Posterior cingulate gyrus (tissue), 11 donors: Measurements from ENCODE around the gene CALCOCO1.
"Not testable (repeated sequence)": the region's sequence is repeated elsewhere in the genome, so short reads cannot be mapped to it uniquely, and the experiment has no call there.

Experiments
- DNase-seq, 10 donors: peaks; one replicate each; pipeline versions ENCODE4 v3.0.0 to v3.0.0-alpha.2; 2020 to 2021; ENCODE audit warnings: mixed read lengths in 3 of 10
- intact Hi-C: fragments of 100-400 bp; cut with DNase I; formaldehyde crosslinking; loops from one replicate; pipeline ENCODE4 v1.15.1; 2023

Gene CALCOCO1

GRCh38 chr12:53737093-53737808 lies 10.0 kb upstream of the CALCOCO1 start:
- intact Hi-C loops, result no loop called here
- DNase-seq, result no peak

GRCh38 chr12:53736592-53736991 lies 9.3 kb upstream of the CALCOCO1 start:
- intact Hi-C loops, result no loop called here
- DNase-seq, result no peak

GRCh38 chr12:53735556-53735955 lies 8.3 kb upstream of the CALCOCO1 start:
- no peak for DNase-seq
- intact Hi-C loops, result no loop called here

GRCh38 chr12:53734425-53734824 lies 7.2 kb upstream of the CALCOCO1 start:
- intact Hi-C loops, result no loop called here
- no peak for DNase-seq

GRCh38 chr12:53733807-53734200 lies 6.6 kb upstream of the CALCOCO1 start:
- intact Hi-C loops, result no loop called here
- no peak for DNase-seq

GRCh38 chr12:53733051-53733806 lies 6.0 kb upstream of the CALCOCO1 start:
- intact Hi-C loops, result no loop called here
- peak in 1 of 10 donors; percentile 9 for DNase-seq

- intact Hi-C loops, result no loop called here
- no peak for DNase-seq
Measured at GRCh38 chr12:53729644-53730043, 2.4 kb upstream of the CALCOCO1 start.

GRCh38 chr12:53728206-53728605 lies 954 bp upstream of the CALCOCO1 start:
- DNase-seq, result no peak
- intact Hi-C loops, result no loop called here

GRCh38 chr12:53726946-53727309 lies 324 bp downstream of the CALCOCO1 start:
- DNase-seq, result no peak
- intact Hi-C loops, result loop anchor here (1.0 kb wide), 1 partner anchor 464 kb away; no protein-coding TSS in a partner anchor

GRCh38 chr12:53726341-53726740 lies 911 bp downstream of the CALCOCO1 start:
- intact Hi-C loops, result no loop called here
- no peak for DNase-seq

GRCh38 chr12:53725824-53726223 lies 1.4 kb downstream of the CALCOCO1 start:
- DNase-seq, result peak in 1 of 10 donors; percentile 24
- intact Hi-C loops, result no loop called here

- intact Hi-C loops, result no loop called here
- DNase-seq, result peak in 1 of 10 donors; percentile 14
Measured at GRCh38 chr12:53722450-53723041, 4.7 kb downstream of the CALCOCO1 start.

- DNase-seq, result no peak
- intact Hi-C loops, result no loop called here
Measured at GRCh38 chr12:53720946-53721345, 6.3 kb downstream of the CALCOCO1 start.

GRCh38 chr12:53719649-53720048 lies 7.6 kb downstream of the CALCOCO1 start:
- peak in 1 of 10 donors; percentile 8 for DNase-seq
- intact Hi-C loops, result no loop called here

- intact Hi-C loops, result not testable (repeated sequence)
- DNase-seq, result peak in 1 of 10 donors; percentile 1
Measured at GRCh38 chr12:53718567-53718966, 8.7 kb downstream of the CALCOCO1 start.

GRCh38 chr12:53717319-53717718 lies 9.9 kb downstream of the CALCOCO1 start:
- intact Hi-C loops, result no loop called here
- peak in 1 of 10 donors; percentile 6 for DNase-seq

- peak in 1 of 10 donors; percentile 70 for DNase-seq
- intact Hi-C loops, result no loop called here
Measured at GRCh38 chr12:53714004-53714403, 13.2 kb downstream of the CALCOCO1 start.

- DNase-seq, result peak in 1 of 10 donors; percentile 38
- intact Hi-C loops, result no loop called here
Measured at GRCh38 chr12:53713516-53713915, 13.7 kb downstream of the CALCOCO1 start.

GRCh38 chr12:53712059-53712643 lies 15.1 kb downstream of the CALCOCO1 start:
- peak in 2 of 10 donors; percentile 35 to 89 for DNase-seq
- intact Hi-C loops, result no loop called here

GRCh38 chr12:53710091-53710490 lies 17.2 kb downstream of the CALCOCO1 start:
- intact Hi-C loops, result no loop called here
- DNase-seq, result peak in 1 of 10 donors; percentile 43

- intact Hi-C loops, result no loop called here
- peak in 1 of 10 donors; percentile 73 for DNase-seq
Measured at GRCh38 chr12:53709671-53710070, 17.6 kb downstream of the CALCOCO1 start.
